ENCODE measurements around the gene NTM. TPM values are rescaled to one million over a fixed set of nuclear protein-coding genes. Genes with fewer than 3 reads are reported as not detected.

NTM gene
- total and polyA plus RNA-seq, 12 donors: 0.26 to 11.5 (median 4.0) TPM

DNA sequence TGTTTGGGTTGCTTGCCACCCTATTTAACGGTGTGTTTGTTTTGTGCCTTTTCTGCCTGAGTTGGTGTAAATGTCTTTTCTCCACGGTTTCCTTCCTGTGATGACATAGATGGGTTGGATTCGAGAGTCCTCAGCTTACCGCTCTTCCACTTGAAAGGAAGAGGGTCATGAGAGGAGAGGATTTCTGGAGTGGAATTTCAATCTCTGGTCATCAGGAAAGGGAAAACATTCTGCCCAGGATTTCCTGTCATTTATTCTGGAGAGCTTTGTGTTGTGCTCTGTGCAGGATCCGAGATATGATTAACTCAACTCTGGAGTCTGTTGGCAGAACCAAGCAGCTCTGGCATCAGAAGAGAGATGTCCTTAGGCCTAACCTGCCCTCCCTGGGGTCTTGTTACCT is 605.2 kb downstream of the NTM start:
- Histone ChIP-seq H3K9me3 (replicated peaks in 1 of 3) (no peaks in the 10 kb centered on the region), H3K27me3 (no peaks in the 10 kb centered on the region), H3K27ac (no peak overlapping the region), H3K4me1 (replicated peaks in 1 of 2) (no peaks in the 10 kb centered on the region), H3K4me3 (no peak overlapping the region), H3K36me3 (replicated peaks in 1 of 2) (no peaks in the 10 kb centered on the region)
- DNase-seq: no peak
- intact Hi-C loops (cut with DNase I): no loop called here
- 69 to 77% (median 74%) methylated on average over 5 of the region's 5 CpGs for WGBS, 4 donors
- TF ChIP-seq, protein P1, sequence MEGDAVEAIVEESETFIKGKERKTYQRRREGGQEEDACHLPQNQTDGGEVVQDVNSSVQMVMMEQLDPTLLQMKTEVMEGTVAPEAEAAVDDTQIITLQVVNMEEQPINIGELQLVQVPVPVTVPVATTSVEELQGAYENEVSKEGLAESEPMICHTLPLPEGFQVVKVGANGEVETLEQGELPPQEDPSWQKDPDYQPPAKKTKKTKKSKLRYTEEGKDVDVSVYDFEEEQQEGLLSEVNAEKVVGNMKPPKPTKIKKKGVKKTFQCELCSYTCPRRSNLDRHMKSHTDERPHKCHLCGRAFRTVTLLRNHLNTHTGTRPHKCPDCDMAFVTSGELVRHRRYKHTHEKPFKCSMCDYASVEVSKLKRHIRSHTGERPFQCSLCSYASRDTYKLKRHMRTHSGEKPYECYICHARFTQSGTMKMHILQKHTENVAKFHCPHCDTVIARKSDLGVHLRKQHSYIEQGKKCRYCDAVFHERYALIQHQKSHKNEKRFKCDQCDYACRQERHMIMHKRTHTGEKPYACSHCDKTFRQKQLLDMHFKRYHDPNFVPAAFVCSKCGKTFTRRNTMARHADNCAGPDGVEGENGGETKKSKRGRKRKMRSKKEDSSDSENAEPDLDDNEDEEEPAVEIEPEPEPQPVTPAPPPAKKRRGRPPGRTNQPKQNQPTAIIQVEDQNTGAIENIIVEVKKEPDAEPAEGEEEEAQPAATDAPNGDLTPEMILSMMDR (IDR thresholded peaks at IDR 0.05): no peak
- TF ChIP-seq POLR2A (IDR thresholded peaks at IDR 0.05): no peak

DNA sequence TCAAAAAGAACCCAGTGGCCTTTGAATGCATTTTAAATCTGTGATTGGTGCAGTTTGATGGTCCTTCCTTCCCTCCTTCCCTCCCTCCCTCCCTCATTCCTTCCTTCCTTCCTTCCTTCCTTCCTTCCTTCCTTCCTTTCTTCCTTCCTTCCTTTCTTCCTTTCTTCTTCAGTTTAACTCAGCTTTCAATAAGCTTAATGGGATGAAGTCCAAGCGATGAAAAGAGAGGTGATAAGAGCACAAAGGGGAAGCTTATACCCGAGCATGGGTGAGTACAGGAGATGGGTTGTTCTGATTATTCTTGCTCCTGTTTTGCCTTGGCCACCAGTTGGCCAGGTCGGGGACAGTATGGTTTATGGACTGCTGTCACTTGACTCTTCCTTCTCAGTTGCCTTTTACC is 605.6 kb downstream of the NTM start:
- no peak overlapping the region for H3K4me3 ChIP-seq
- TF ChIP-seq POLR2A (IDR thresholded peaks at IDR 0.05): no peak
- TF ChIP-seq, protein P1 (IDR thresholded peaks at IDR 0.05): no peak
- 58 to 92% (median 80%) methylated on average over 3 of the region's 3 CpGs for WGBS, 4 donors
- no peak overlapping the region for H3K27ac ChIP-seq
- DNase-seq: no peak
- H3K9me3 ChIP-seq (replicated peaks in 1 of 3): no peaks in the 10 kb centered on the region
- H3K27me3 ChIP-seq: no peaks in the 10 kb centered on the region
- intact Hi-C loops (cut with DNase I): no loop called here
- H3K36me3 ChIP-seq (replicated peaks in 1 of 2): no peaks in the 10 kb centered on the region
- no peaks in the 10 kb centered on the region for H3K4me1 ChIP-seq (replicated peaks in 1 of 2)

DNA sequence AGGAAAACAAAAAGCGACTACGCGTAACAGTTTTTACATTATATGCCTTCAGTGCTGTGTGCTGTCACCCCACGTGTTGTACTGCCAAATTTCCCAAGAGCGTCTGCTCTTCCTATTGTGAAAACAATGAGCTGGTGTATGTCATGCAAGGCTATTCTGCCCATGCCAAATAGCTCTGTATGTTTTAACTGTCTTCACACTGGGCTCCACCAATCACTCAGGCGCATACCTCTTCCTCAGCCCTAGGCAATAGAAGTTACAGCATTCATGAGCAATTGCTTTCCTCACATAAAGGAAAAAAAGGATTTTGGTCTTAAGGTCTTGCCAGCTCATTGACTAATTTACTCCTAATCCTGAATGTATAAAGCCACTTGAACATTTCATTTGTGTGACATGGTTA is 606.8 kb downstream of the NTM start:
- WGBS, 4 donors: 82 to 92% (median 85%) methylated on average over 6 of the region's 6 CpGs
- Histone ChIP-seq H3K9me3 (replicated peaks in 1 of 3) (no peaks in the 10 kb centered on the region), H3K27me3 (no peaks in the 10 kb centered on the region), H3K4me1 (replicated peaks in 1 of 2) (no peaks in the 10 kb centered on the region), H3K36me3 (replicated peaks in 1 of 2) (no peaks in the 10 kb centered on the region), H3K4me3 (no peak overlapping the region), H3K27ac (no peak overlapping the region)
- TF ChIP-seq, protein P1 (IDR thresholded peaks at IDR 0.05): no peak
- TF ChIP-seq POLR2A (IDR thresholded peaks at IDR 0.05): no peak
- DNase-seq: no peak
- intact Hi-C loops (cut with DNase I): no loop called here

DNA sequence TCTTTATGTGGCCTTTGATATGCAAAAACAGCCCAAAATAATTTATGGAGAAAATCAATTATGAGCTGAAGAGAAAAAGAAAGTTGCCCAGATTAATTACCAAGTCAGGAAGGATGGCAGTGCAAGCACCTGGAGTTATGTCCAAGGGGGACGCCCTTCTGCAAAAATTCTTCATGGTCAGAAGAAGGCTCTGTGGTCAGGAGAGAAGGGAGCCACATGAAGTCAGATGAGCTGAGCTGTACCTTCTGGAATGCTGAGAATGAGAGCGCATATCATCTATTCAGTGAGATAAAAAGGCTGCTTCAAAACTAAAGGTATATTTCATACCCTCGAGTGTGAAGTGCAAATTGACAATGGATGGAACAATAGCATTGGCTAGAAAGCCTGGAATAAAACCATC is 607.4 kb downstream of the NTM start:
- H3K4me1 ChIP-seq (replicated peaks in 1 of 2): no peaks in the 10 kb centered on the region
- H3K9me3 ChIP-seq (replicated peaks in 1 of 3): no peaks in the 10 kb centered on the region
- H3K27ac ChIP-seq: no peak overlapping the region
- intact Hi-C loops (cut with DNase I): no loop called here
- no peak for DNase-seq
- H3K36me3 ChIP-seq (replicated peaks in 1 of 2): no peaks in the 10 kb centered on the region
- H3K4me3 ChIP-seq: no peak overlapping the region
- no peaks in the 10 kb centered on the region for H3K27me3 ChIP-seq
- no peak for TF ChIP-seq POLR2A (IDR thresholded peaks at IDR 0.05)
- TF ChIP-seq, protein P1 (IDR thresholded peaks at IDR 0.05): no peak
- 71 to 86% (median 81%) methylated on average over 3 of the region's 3 CpGs for WGBS, 4 donors

Data from adrenal gland (tissue), 12 donors.